Thoracic aorta (tissue), 2 donors: ENCODE results near the gene USP20. TPM values are rescaled to one million over a fixed set of nuclear protein-coding genes. Genes with fewer than 3 reads are reported as not detected.

Source experiments
- ATAC-seq: fragments of 150-250 bp; one replicate; pipeline ENCODE4 v1.8.0; 2017; ENCODE audit warnings: low read depth; ENCODE audit not compliant: insufficient number of reproducible peaks, low FRiP score
- DNase-seq: peaks from one replicate; pipeline ENCODE4 v3.0.0-alpha.2; 2020; ENCODE audit warnings: low spot score
- H3K27ac ChIP-seq, 2 donors: fragments of 200-600 bp; sonication (generic); 1 replicate in 1 of 2; 2 replicates in 1 of 2; pipeline ENCODE4 v1.5.1; 2016; ENCODE audit warnings: mild to moderate bottlenecking in 2 of 2, moderate library complexity in 2 of 2
- H3K27me3 ChIP-seq: fragments of 200-600 bp; sonication (generic); replicated peaks from 2 replicates; pipeline ENCODE4 v1.6.0; 2016; ENCODE audit warnings: mild to moderate bottlenecking; ENCODE audit not compliant: insufficient read depth
- H3K36me3 ChIP-seq: fragments of 200-600 bp; sonication (generic); one replicate; pipeline ENCODE4 v1.5.1; 2016
- H3K4me1 ChIP-seq, 2 donors: fragments of 200-600 bp; sonication (generic); 1 replicate in 1 of 2; 2 replicates in 1 of 2; pipeline versions ENCODE4 v1.5.1 to v1.6.0; 2016; ENCODE audit warnings: low read depth in 2 of 2, mild to moderate bottlenecking in 1 of 2; ENCODE audit not compliant: control insufficient read depth in 1 of 2
- H3K4me3 ChIP-seq: fragments of 200-600 bp; sonication (generic); 2 replicates; pipeline ENCODE4 v1.5.1; 2016; ENCODE audit warnings: mild to moderate bottlenecking
- H3K9me3 ChIP-seq: fragments of 200-600 bp; sonication (generic); 2 replicates; pipeline ENCODE4 v1.5.1; 2016
- total RNA-seq, 2 donors: library from RNA; depleted of rRNA; stranded (reverse); fragments of >200 nt; gene quantifications; one replicate each; pipeline versions ENCODE4 v1.1.0 to v1.2.3, GENCODE V29; 2016
- TF ChIP-seq, protein P1 (sequence below): fragments of 200-600 bp; sonication (generic); IDR thresholded peaks from one replicate; pipeline ENCODE4 v1.5.1; 2019; ENCODE audit warnings: antibody characterized with exemption

The USP20 gene
- total RNA-seq, 2 donors from 2014 or later: 47.8 to 51.2 TPM

DNA sequence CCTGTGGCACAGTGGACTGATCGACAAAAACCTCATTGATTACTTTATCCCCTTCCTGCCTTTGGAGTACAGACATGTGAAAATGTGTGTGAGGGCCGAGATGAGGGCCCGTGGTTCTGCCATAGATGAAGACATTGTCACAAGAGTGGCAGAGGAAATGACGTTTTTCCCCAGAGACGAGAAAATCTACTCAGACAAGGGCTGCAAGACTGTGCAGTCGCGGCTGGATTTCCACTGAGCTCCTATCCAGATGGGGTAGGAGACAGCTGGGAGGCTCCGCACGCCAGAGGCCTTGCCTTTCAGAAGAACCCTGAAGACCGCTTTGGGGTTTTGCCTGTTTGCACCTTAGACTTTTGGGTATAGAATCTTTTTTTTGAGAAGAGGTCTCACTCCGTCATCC, 25.9 kb upstream of the USP20 start:
- Histone ChIP-seq H3K27ac (no peak overlapping the region), H3K27me3 (no peaks in the 10 kb centered on the region), H3K36me3 (peaks cover 14% of the 10 kb centered on the region), H3K9me3 (no peaks in the 10 kb centered on the region), H3K4me3 (no peak overlapping the region), H3K4me1 (peaks cover 0 to 2% of the 10 kb centered on the region in 2 donors)
- DNase-seq (no peak), ATAC-seq (no peak)
- TF ChIP-seq, protein P1, sequence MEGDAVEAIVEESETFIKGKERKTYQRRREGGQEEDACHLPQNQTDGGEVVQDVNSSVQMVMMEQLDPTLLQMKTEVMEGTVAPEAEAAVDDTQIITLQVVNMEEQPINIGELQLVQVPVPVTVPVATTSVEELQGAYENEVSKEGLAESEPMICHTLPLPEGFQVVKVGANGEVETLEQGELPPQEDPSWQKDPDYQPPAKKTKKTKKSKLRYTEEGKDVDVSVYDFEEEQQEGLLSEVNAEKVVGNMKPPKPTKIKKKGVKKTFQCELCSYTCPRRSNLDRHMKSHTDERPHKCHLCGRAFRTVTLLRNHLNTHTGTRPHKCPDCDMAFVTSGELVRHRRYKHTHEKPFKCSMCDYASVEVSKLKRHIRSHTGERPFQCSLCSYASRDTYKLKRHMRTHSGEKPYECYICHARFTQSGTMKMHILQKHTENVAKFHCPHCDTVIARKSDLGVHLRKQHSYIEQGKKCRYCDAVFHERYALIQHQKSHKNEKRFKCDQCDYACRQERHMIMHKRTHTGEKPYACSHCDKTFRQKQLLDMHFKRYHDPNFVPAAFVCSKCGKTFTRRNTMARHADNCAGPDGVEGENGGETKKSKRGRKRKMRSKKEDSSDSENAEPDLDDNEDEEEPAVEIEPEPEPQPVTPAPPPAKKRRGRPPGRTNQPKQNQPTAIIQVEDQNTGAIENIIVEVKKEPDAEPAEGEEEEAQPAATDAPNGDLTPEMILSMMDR: no peak

DNA sequence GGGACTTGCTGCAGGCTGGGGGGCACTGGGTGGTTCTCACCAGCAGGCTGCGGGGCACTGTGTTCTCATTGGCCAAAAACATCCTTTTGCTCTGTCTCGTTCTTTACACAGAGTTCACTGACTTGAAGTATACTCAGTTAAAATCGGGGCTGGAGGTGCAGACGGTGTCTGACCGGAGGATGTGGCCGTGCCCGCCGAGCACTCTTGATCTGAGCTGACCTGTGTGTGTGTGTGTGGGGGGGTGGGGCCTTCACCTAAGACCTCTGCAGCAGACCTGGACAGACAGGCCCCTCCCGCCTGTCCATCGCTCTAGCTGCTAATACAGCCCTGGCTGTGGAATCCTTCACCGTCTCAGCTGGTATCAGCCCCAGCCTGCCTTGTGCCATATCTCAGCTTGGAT, 25.1 kb upstream of the USP20 start:
- no peaks in the 10 kb centered on the region for H3K27me3 ChIP-seq
- ATAC-seq (no peak), DNase-seq (no peak)
- no peak overlapping the region for H3K27ac ChIP-seq
- no peak overlapping the region for H3K4me3 ChIP-seq
- H3K9me3 ChIP-seq: no peaks in the 10 kb centered on the region
- TF ChIP-seq, protein P1: no peak
- peaks cover 16% of the 10 kb centered on the region for H3K36me3 ChIP-seq
- no peaks in the 10 kb centered on the region for H3K4me1 ChIP-seq

DNA sequence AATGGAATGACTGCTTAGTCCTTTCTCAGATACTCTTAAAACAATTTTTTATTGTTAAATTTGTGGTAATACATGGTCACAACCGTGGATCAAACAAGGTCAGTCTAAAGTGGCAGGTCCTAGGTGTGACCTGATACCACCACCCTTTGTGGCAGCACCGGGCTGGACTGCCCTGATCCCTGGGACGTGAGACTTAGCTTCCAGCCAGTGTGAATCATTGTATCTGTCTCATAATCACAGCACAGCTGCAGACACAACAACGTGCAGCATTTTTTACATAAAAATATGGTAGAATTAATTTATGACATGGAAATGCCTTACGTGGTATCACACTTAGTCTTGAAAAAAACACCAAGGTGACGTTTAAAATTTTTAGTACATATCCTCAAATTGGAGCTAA, 24.5 kb upstream of the USP20 start:
- Histone ChIP-seq H3K27ac (no peak overlapping the region), H3K27me3 (no peaks in the 10 kb centered on the region), H3K4me1 (no peaks in the 10 kb centered on the region), H3K9me3 (no peaks in the 10 kb centered on the region), H3K4me3 (no peak overlapping the region), H3K36me3 (peaks cover 20% of the 10 kb centered on the region)
- ATAC-seq: no peak
- TF ChIP-seq, protein P1: no peak
- no peak for DNase-seq

DNA sequence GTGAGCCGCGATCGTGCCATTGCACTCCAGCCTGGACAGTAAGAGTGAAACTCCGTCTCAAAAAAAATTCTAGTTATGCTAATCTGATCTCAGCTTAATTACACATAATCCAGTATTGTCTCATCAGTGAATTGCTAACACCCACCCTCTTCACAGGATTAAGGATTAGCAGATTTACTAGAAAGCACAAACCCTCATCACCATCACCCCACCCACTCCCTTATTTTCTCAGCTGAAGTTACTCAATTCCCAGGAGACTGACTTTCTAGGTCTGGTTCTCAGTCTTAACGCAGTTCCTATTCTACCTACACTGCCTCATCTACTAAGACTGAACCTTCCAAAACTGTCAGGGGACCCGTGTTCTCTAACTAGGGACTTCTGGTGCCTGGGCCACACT, 23.3 kb upstream of the USP20 start:
- TF ChIP-seq, protein P1: no peak
- Histone ChIP-seq H3K36me3 (peaks cover 31% of the 10 kb centered on the region), H3K9me3 (no peaks in the 10 kb centered on the region), H3K4me1 (no peaks in the 10 kb centered on the region), H3K27me3 (no peaks in the 10 kb centered on the region), H3K27ac (no peak overlapping the region), H3K4me3 (no peak overlapping the region)
- DNase-seq (no peak), ATAC-seq (no peak)

DNA sequence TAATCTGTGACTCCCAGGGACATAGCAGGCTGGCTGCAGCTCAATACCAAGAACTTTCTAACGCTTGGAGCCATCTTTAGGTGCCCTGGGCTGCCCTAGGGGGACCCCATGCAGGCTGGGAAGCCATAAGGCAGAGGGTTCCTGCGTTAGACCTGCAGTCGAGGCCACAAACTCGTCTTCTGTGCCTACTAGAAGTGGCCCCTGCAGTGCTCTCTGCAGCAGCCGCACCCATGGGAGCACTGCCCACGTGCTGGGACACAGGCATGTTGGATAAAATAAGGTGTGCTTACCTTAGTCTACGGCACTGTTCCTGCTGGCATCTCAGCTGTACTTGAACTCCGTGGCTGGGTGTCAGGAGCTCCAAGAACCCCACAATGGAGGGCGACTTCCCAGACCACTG, 22.9 kb upstream of the USP20 start:
- TF ChIP-seq, protein P1: no peak
- ATAC-seq (no peak), DNase-seq (no peak)
- Histone ChIP-seq H3K9me3 (no peaks in the 10 kb centered on the region), H3K36me3 (peaks cover 35% of the 10 kb centered on the region), H3K27me3 (no peaks in the 10 kb centered on the region), H3K27ac (no peak overlapping the region), H3K4me3 (no peak overlapping the region), H3K4me1 (no peaks in the 10 kb centered on the region)
